ENCODE results near the gene SELENBP1.
"Not testable (repeated sequence)": the region's sequence is repeated elsewhere in the genome, so short reads cannot be mapped to it uniquely, and the experiment has no call there.

SELENBP1 gene

DNA sequence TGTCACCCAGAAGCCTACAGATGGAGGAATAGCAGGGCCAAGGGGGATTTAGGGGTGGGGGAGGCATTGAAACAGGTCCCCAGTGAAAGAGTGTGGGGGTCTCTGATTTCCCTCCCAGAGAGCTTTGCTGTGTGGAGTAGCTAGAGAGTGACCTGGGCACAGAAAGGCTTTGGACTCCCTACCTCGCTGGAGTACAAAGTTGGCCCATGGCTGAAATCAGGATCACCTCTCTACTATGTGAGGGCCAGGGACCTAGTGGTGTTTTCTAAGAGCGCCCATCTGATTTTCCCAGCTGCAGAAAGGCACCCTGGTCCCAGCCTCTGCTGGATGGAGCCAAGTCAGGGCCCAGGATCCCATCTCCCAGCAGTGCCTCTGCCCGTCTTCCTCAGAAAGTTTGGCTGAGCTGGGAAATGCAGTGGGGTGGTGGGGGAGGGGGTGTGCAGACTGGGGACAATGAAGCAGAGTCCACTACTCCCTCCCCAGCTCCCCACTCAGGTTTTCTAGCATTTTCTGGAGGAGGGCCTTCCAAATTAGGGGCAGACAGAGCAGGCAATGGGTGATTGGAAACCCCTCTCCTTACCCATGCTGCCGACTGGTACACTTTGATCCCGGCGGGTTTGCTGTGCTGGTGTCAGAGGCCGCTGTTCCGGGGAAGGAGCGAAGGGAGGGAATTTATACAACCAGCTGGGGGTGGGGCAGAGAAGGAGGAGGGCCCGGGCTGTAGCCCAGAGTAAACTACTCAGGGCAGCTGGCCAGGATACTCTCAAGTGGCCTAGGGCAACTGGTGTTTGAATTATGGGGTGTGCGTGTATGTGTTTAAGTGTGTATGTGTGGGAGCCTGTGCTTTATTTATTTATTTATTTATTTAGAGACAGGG is at the start of gene SELENBP1:
TSS of gene SELENBP1 (minus strand) at position 648 of the 877 bp plus-strand sequence. CDS start at position 584, 64 bp downstream.
- peak in 12 of 14 donors; percentile 4 to 75 (median 48) for DNase-seq

DNA sequence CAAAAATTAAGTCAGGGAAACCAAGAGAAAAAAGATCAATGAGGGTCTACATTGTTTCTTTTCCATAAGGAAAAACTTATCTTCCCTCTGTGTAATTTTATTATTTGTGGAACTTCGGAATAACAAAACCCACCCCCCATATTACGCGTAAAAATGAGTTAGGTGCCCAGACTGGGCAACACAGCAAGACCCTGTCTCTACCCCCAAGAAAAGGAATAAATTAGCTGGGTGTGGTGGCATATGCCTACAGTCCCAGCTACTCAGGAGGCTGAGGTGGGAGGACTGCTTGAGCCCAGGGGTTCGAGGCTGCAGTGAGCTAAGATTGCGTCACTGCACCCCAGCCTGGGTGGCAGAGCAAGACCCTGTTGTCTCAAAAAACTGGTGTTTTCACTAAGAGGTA is 47.3 kb upstream of the SELENBP1 start:
- no peak for DNase-seq

GRCh38 chr1:151418081-151418480 is 45.6 kb upstream of the SELENBP1 start:
- DNase-seq = no peak

GRCh38 chr1:151416231-151416630 is 43.7 kb upstream of the SELENBP1 start:
- DNase-seq = no peak

GRCh38 chr1:151411884-151412283 is 39.4 kb upstream of the SELENBP1 start:
- DNase-seq = no peak

DNA sequence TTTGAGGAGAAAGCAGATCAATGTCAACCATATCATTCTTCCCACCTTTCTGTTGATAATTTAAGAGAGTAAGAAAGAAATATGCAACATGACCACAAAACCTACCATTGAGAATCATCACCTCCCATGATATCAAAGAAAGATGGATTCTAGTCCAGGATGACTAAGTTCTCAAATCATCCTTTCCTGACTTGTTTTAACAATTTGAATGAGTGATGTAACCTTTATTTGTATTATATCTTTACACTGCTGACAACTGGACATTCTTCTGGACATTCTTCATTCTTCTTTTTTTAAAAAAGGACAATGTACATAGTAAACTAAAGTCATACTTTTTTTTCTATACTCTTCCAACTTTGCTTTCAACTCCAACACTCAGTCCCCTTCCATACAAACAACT is 36.4 kb upstream of the SELENBP1 start:
- DNase-seq = no peak

DNA sequence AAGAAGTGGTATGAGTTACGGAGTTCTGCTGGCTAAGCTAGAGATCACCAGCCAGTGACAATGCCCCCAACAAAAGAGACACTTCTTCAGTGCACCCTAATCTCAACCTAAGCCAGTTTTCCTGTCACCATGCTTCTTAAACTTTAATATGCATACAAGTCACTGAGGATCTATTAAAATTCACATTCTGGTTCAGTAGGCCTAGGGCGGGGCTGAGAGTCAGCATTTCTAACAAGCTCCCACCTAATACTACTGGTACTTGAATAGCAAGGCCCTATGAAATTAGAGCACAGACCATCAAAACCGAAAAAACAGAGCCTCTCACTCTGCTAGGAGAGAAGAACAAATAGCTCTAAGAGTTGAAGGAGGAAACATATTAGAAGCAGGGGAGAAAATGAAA is 34.8 kb upstream of the SELENBP1 start:
- no peak for DNase-seq

GRCh38 chr1:151406176-151406575 is 33.7 kb upstream of the SELENBP1 start:
- DNase-seq = peak in 5 of 14 donors; percentile 2 to 16 (median 10)

- DNase-seq = no peak
Measured at GRCh38 chr1:151405187-151405951, 32.9 kb upstream of the SELENBP1 start.

- no peak for DNase-seq
Measured at GRCh38 chr1:151403612-151404011, 31.1 kb upstream of the SELENBP1 start.

GRCh38 chr1:151402764-151403163 is 30.3 kb upstream of the SELENBP1 start:
- no peak for DNase-seq

GRCh38 chr1:151401860-151402259 is 29.4 kb upstream of the SELENBP1 start:
- DNase-seq = no peak

GRCh38 chr1:151401125-151401788 is 28.8 kb upstream of the SELENBP1 start:
- DNase-seq = peak in 1 of 14 donors; percentile 9

GRCh38 chr1:151399324-151400171 is 27.0 kb upstream of the SELENBP1 start, which contains the start of gene PSMB4:
PSMB4 (plus strand) TSS chr1:151399573; CDS start chr1:151399588, 15 bp downstream.
- peak; percentile 11 to 89 (median 78) for DNase-seq

GRCh38 chr1:151396265-151396664 is 23.8 kb upstream of the SELENBP1 start:
- DNase-seq = not testable (repeated sequence)

DNA sequence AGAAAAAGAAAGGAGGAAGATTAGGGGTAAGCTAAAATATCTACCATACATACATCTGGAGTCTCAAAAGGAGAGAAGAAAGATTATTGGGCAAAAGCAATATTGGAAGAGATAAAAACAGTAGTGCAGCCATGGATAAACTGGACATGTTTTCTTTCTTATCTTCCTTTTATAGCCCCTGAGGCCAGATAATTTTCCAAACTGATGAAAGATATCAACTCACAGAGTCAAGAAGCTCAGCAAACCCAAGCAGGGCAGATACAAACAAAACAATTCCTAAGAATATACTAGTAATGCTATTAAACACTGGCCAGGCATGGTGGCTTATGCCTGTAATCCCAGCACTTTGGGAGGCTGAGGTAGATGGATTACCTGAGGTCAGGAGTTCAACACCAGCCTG is 21.1 kb upstream of the SELENBP1 start:
- DNase-seq = no peak

DNA sequence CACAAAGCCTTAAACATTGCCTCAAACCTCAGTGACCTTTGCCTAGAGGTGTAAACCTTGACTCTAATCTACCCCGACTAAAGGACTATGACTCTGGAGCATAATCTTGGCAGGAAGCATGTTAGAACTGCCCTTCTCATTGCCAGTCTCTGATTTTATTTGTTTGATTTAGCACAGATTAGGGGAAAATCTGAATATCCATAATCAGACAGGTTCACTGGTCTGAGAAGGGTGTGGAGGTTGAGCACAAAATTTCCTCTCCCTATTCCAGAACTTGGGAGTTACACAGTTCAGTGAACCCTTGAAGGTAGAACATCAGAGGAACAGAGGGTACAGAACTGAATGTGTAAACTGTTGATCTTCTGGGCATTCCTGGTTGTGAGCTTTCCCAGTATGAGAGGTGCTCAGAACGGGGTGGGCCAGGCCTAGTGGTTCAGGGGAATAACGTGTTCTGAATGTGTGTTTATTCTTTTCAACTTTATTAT is 18.6 kb upstream of the SELENBP1 start:
- DNase-seq = no peak

- not testable (repeated sequence) for DNase-seq
Measured at GRCh38 chr1:151390221-151391078, 17.9 kb upstream of the SELENBP1 start.

DNA sequence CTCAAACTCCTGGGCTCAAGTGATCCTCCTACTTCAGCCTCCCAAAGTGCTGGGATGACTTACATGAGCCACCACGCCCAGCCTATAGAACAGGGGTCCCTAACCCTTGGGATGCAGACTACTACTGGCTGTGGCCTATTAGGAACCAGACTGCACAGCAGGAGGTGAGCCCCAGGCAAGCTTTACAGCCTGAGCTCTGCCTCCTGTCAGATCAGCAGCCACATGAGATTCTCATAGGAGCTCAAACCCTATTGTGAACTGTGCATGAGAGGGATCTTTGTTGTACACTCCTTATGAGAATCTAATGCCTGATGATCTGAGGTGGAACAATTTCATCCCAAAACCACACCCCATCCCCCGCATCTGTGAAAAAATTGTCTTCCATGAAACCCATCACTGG is 13.5 kb upstream of the SELENBP1 start:
- DNase-seq = no peak

GRCh38 chr1:151384584-151384983 is 12.1 kb upstream of the SELENBP1 start:
- no peak for DNase-seq

Measured in C1 segment of cervical spinal cord (tissue), 14 donors.